Smooth muscle cell (in vitro differentiated cells): Measurements from ENCODE around the gene ZBTB5. TPM values are rescaled to one million over a fixed set of nuclear protein-coding genes. Genes with fewer than 3 reads are reported as not detected.
"Not testable (repeated sequence)": the region's sequence is repeated elsewhere in the genome, so short reads cannot be mapped to it uniquely, and the experiment has no call there.

ENCODE experiments used
- DNase-seq: peaks from one replicate; lab custom pipeline; 2025; ENCODE audit not compliant: unreplicated experiment; lab: John Stamatoyannopoulos, UW
- H2AFZ ChIP-seq: fragments of 200-600 bp; sonication (generic); 2 replicates; pipeline ENCODE4 v1.6.0; 2016; ENCODE audit warnings: antibody characterized with exemption, low read depth, mild to moderate bottlenecking
- H3F3A ChIP-seq: fragments of 200-600 bp; sonication (generic); 2 replicates; pipeline ENCODE4 v1.6.0; 2017; ENCODE audit warnings: antibody characterized with exemption, low read depth
- H3K27ac ChIP-seq: fragments of 200-600 bp; sonication (generic); 2 replicates; pipeline ENCODE4 v1.5.1; 2016; ENCODE audit warnings: low read depth, mild to moderate bottlenecking
- H3K27me3 ChIP-seq: fragments of 200-600 bp; sonication (generic); 2 replicates; pipeline ENCODE4 v1.6.1; 2016; ENCODE audit warnings: low read depth, mild to moderate bottlenecking
- H3K36me3 ChIP-seq: fragments of 200-600 bp; sonication (generic); 2 replicates; pipeline ENCODE4 v1.5.1; 2016; ENCODE audit warnings: low read depth
- H3K4me1 ChIP-seq: fragments of 200-600 bp; sonication (generic); 2 replicates; pipeline ENCODE4 v1.5.1; 2016; ENCODE audit warnings: low read depth
- H3K4me2 ChIP-seq: fragments of 200-600 bp; sonication (generic); 2 replicates; pipeline ENCODE4 v1.6.0; 2016; ENCODE audit warnings: mild to moderate bottlenecking
- H3K4me3 ChIP-seq: fragments of 200-600 bp; sonication (generic); 2 replicates; pipeline ENCODE4 v1.5.1; 2016; ENCODE audit warnings: mild to moderate bottlenecking
- H3K79me2 ChIP-seq: fragments of 200-600 bp; sonication (generic); 2 replicates; pipeline ENCODE4 v1.6.0; 2016; ENCODE audit warnings: low read depth, mild to moderate bottlenecking
- H3K9ac ChIP-seq: fragments of 200-600 bp; sonication (generic); 2 replicates; pipeline ENCODE4 v1.6.0; 2016; ENCODE audit warnings: low read depth
- H3K9me3 ChIP-seq: fragments of 200-600 bp; sonication (generic); replicated peaks from 2 replicates; pipeline ENCODE4 v1.5.1; 2016; ENCODE audit warnings: low read depth
- H4K20me1 ChIP-seq: fragments of 200-600 bp; sonication (generic); 2 replicates; pipeline ENCODE4 v1.6.0; 2016; ENCODE audit warnings: low read depth
- CTCF ChIP-seq: fragments of 200-600 bp; sonication (generic); IDR thresholded peaks from 2 replicates; pipeline ENCODE4 v1.5.1; 2017; ENCODE audit warnings: borderline replicate concordance, mild to moderate bottlenecking, antibody characterized with exemption; ENCODE audit not compliant: insufficient read depth, poor library complexity, severe bottlenecking
- WGBS: methylation state at CpG from one replicate; pipeline ENCODE4 v1.1.7; 2016; ENCODE audit warnings: low lambda C conversion rate; 5-methylcytosine and 5-hydroxymethylcytosine counted together
- polyA plus RNA-seq: library from polyadenylated mRNA; unstranded; fragments of >200 nt; fragmentation: Nextera tagmentation; extraction: Ambion mirVana; gene quantifications from 2 replicates; pipeline ENCODE4 v1.2.1, GENCODE V29; 2016
- total RNA-seq: library from RNA; depleted of rRNA; stranded (reverse); fragments of >200 nt; gene quantifications from 2 replicates; pipeline ENCODE4 v1.2.3, GENCODE V29; 2014

Gene ZBTB5
- total RNA-seq, result 21.8 and 29.0 TPM in 2 replicates
- polyA plus RNA-seq, result 4.2 and 4.3 TPM in 2 replicates

- Histone ChIP-seq H3K4me1 (peaks cover 15% of the 10 kb centered on the region), H3K36me3 (no peaks in the 10 kb centered on the region), H4K20me1 (peaks cover 38% of the 10 kb centered on the region), H3F3A (peaks cover 7% of the 10 kb centered on the region), H3K4me3 (peak within 1 kb of the TSS; percentile 60), H3K9me3 (no peaks in the 10 kb centered on the region), H3K9ac (peak within 1 kb of the TSS; percentile 97), H2AFZ (peak within 1 kb of the TSS; percentile 87), H3K27ac (peak within 1 kb of the TSS; percentile 99), H3K27me3 (no peaks in the 10 kb centered on the region), H3K4me2 (peak within 1 kb of the TSS; percentile 84), H3K79me2 (peaks cover 40% of the 10 kb centered on the region)
- TF ChIP-seq CTCF, result no peak
- peak; percentile 92 for DNase-seq
- WGBS, result under 1% methylated on average over 34 of the region's 52 CpGs
Observed at GRCh38 chr9:37465249-37466036, at the start of gene ZBTB5. TSS of gene ZBTB5 (minus strand) at chr9:37465450. CDS start at chr9:37442551, 22,899 bp downstream.

- Histone ChIP-seq H3K9me3 (no peaks in the 10 kb centered on the region), H3K9ac (no peak overlapping the region), H3K4me3 (no peak overlapping the region), H3K27me3 (no peaks in the 10 kb centered on the region), H2AFZ (no peak overlapping the region), H4K20me1 (no peaks in the 10 kb centered on the region), H3K36me3 (no peaks in the 10 kb centered on the region), H3F3A (no peaks in the 10 kb centered on the region), H3K79me2 (no peaks in the 10 kb centered on the region), H3K27ac (no peak overlapping the region), H3K4me2 (no peak overlapping the region), H3K4me1 (no peaks in the 10 kb centered on the region)
- DNase-seq, result no peak
- WGBS, result 96% methylated on average over 7 of the region's 7 CpGs
- TF ChIP-seq CTCF, result no peak
Observed at GRCh38 chr9:37514999-37515398, 49.7 kb upstream of the ZBTB5 start.

GRCh38 chr9:37514415-37514814 is 49.2 kb upstream of the ZBTB5 start:
- H3K4me2 ChIP-seq, H3K4me3 ChIP-seq, DNase-seq, H3K9ac ChIP-seq, H3K79me2 ChIP-seq, H4K20me1 ChIP-seq, H2AFZ ChIP-seq, H3F3A ChIP-seq, H3K4me1 ChIP-seq, H3K27me3 ChIP-seq, H3K36me3 ChIP-seq, H3K9me3 ChIP-seq, H3K27ac ChIP-seq: not testable (repeated sequence)
- WGBS, result 97% methylated on average over 10 of the region's 10 CpGs

GRCh38 chr9:37512437-37512836 is 47.2 kb upstream of the ZBTB5 start:
- Histone ChIP-seq H3K36me3 (no peaks in the 10 kb centered on the region), H3K4me3 (no peak overlapping the region), H3K27me3 (no peaks in the 10 kb centered on the region), H3K27ac (no peak overlapping the region), H2AFZ (no peak overlapping the region), H3K4me1 (no peaks in the 10 kb centered on the region), H4K20me1 (no peaks in the 10 kb centered on the region), H3K79me2 (no peaks in the 10 kb centered on the region), H3K4me2 (no peak overlapping the region), H3F3A (no peaks in the 10 kb centered on the region), H3K9me3 (no peaks in the 10 kb centered on the region), H3K9ac (no peak overlapping the region)
- no peak for DNase-seq
- 83% methylated on average over 12 of the region's 12 CpGs for WGBS
- TF ChIP-seq CTCF, result no peak
